ENCODE results near the gene DNM3.
"Not testable (repeated sequence)": the region's sequence is repeated elsewhere in the genome, so short reads cannot be mapped to it uniquely, and the experiment has no call there.

Gene DNM3

DNA sequence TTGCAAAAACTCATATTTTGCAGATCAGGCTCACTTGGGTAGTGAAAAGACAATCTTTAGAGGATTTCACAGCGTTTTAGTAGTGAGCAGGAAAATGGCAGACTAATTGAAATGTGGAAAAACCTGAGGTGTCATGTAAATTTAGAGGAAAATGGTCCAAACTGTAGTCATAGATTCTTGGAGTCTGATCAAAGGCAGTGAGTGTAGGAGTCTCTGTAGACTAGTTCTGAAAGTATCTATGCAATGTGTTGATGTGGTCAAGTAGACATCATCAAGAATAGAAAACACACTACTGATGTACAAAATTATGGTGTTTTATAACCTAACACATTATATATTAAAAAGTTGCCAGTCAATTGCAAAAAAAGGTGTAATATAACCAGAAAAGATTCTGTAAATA lies 436.0 kb downstream of the DNM3 start:
- no peak overlapping the region for H3K27ac Mint-ChIP-seq
- no peak for ATAC-seq
- no peak overlapping the region for H3K4me3 Mint-ChIP-seq
- peaks cover 19% of the 10 kb centered on the region for H3K4me1 Mint-ChIP-seq
- H3K9me3 Mint-ChIP-seq = no peaks in the 10 kb centered on the region
- no peaks in the 10 kb centered on the region for H3K27me3 Mint-ChIP-seq
- no peak for DNase-seq

GRCh38 chr1:172277989-172278388 lies 436.7 kb downstream of the DNM3 start:
- Mint-ChIP-seq H3K27me3 (no peaks in the 10 kb centered on the region), H3K4me1 (peaks cover 19% of the 10 kb centered on the region), H3K27ac (no peak overlapping the region), H3K9me3 (no peaks in the 10 kb centered on the region), H3K4me3 (no peak overlapping the region)
- DNase-seq (no peak), ATAC-seq (no peak)

GRCh38 chr1:172278478-172278877 lies 437.2 kb downstream of the DNM3 start:
- no peak overlapping the region for H3K27ac Mint-ChIP-seq
- ATAC-seq (no peak), DNase-seq (no peak)
- H3K4me1 Mint-ChIP-seq = peaks cover 14% of the 10 kb centered on the region
- no peak overlapping the region for H3K4me3 Mint-ChIP-seq
- H3K27me3 Mint-ChIP-seq = no peaks in the 10 kb centered on the region
- no peaks in the 10 kb centered on the region for H3K9me3 Mint-ChIP-seq

DNA sequence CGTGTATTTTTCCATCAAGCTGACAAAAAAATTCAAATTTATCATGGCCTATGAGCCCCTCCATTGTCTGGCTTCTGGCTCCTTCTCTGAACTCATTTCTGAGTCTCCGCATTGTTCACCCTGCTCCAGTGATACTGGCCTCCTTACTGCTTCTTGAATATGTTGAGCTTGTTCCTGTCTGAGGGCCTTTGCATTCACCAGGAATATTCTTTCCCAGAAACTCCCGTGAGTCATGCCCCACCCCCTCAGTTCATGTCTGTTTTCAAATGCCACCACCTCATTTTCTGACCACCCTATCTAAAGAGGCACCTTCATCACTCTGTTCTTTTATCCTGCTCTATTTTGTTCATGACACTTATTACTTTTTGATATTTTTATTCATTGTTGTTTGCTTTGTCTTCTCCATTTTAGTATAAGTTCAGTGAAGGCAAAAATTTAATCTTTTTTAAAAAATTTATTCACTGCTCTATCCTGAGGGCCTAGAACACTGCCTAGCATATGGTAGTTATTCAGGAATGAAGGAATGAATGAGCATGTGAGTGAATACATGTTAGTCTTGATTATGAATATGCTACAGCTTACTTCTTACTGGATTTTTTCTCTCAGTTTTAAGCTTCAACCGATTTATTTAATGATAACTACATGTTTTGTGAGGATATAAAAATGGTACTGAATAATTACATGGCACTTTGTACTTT lies 438.8 kb downstream of the DNM3 start:
- ATAC-seq = no peak
- H3K9me3 Mint-ChIP-seq = no peaks in the 10 kb centered on the region
- H3K27me3 Mint-ChIP-seq = no peaks in the 10 kb centered on the region
- H3K4me3 Mint-ChIP-seq = no peak overlapping the region
- H3K27ac Mint-ChIP-seq = peak overlapping the region in 1 of 2 donors; percentile 79
- H3K4me1 Mint-ChIP-seq = peaks cover 4% of the 10 kb centered on the region
- no peak for DNase-seq

GRCh38 chr1:172283766-172284165 lies 442.5 kb downstream of the DNM3 start:
- Mint-ChIP-seq H3K9me3 (no peaks in the 10 kb centered on the region), H3K27me3 (no peaks in the 10 kb centered on the region), H3K4me1 (peaks cover 4% of the 10 kb centered on the region), H3K27ac (no peak overlapping the region), H3K4me3 (no peak overlapping the region)
- DNase-seq (no peak), ATAC-seq (no peak)

GRCh38 chr1:172286629-172287076 lies 445.4 kb downstream of the DNM3 start:
- DNase-seq = no peak
- no peaks in the 10 kb centered on the region for H3K27me3 Mint-ChIP-seq
- H3K27ac Mint-ChIP-seq = no peak overlapping the region
- H3K4me1 Mint-ChIP-seq = no peaks in the 10 kb centered on the region
- no peak overlapping the region for H3K4me3 Mint-ChIP-seq
- no peak for ATAC-seq
- no peaks in the 10 kb centered on the region for H3K9me3 Mint-ChIP-seq

- H3K27ac Mint-ChIP-seq = no peak overlapping the region
- ATAC-seq = no peak
Observed at GRCh38 chr1:172287208-172287607, 445.9 kb downstream of the DNM3 start.

DNA sequence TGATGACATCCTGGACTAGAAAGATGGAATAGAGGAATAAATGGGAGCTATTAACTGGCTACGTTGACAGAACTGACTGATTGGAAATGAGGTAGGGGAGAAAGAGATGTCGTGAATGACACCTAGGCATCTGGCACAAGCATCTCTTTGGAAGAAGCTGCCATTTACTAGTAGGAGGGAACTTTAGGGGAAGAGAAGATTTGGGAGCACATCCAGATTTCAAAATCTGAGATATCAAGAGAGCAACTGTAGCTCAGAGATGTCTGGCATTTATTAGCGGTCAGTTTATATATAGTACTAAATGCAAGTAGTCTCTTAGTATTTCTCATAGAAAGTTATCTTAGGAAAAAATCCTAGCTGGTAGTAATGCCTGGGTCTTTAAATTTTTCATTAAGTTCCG lies 447.3 kb downstream of the DNM3 start:
- Mint-ChIP-seq H3K27me3 (no peaks in the 10 kb centered on the region), H3K4me1 (no peaks in the 10 kb centered on the region), H3K27ac (no peak overlapping the region), H3K4me3 (no peak overlapping the region), H3K9me3 (no peaks in the 10 kb centered on the region)
- ATAC-seq (no peak), DNase-seq (no peak)

More at GRCh38 chr1:172287208-172287607, 445.9 kb downstream of the DNM3 start:
- Mint-ChIP-seq H3K9me3 (no peaks in the 10 kb centered on the region), H3K27me3 (no peaks in the 10 kb centered on the region), H3K4me1 (no peaks in the 10 kb centered on the region), H3K4me3 (no peak overlapping the region)
- no peak for DNase-seq

GRCh38 chr1:172289448-172289847 lies 448.1 kb downstream of the DNM3 start:
- DNase-seq (no peak), ATAC-seq (no peak)
- Mint-ChIP-seq H3K4me1 (no peaks in the 10 kb centered on the region), H3K4me3 (no peak overlapping the region), H3K9me3 (no peaks in the 10 kb centered on the region), H3K27ac (no peak overlapping the region), H3K27me3 (no peaks in the 10 kb centered on the region)

GRCh38 chr1:172292840-172293239 lies 451.5 kb downstream of the DNM3 start:
- Mint-ChIP-seq H3K9me3 (no peaks in the 10 kb centered on the region), H3K27ac (no peak overlapping the region), H3K4me3 (no peak overlapping the region), H3K4me1 (no peaks in the 10 kb centered on the region), H3K27me3 (no peaks in the 10 kb centered on the region)
- DNase-seq (no peak), ATAC-seq (no peak)

DNA sequence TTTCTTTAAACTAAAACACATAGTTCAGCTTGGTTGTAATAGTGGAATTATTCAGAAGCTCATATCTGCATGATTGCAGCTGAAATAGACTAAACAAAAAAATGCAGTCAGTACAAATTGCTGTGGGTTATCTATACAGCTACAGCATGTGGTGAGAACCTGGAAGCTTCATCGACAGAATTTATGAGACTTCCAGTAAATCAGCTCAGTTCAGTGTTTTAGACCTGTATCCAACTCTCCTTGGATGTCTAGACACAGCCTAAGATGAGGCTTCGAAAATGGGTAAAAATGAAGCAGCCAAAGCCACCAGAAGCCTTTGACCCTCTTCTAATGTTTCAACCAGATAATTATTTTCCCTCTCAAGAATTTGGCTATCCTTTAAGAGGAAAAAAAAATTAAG lies 452.1 kb downstream of the DNM3 start:
- ATAC-seq (no peak), DNase-seq (no peak)
- no peaks in the 10 kb centered on the region for H3K9me3 Mint-ChIP-seq
- no peaks in the 10 kb centered on the region for H3K27me3 Mint-ChIP-seq
- no peaks in the 10 kb centered on the region for H3K4me1 Mint-ChIP-seq
- H3K4me3 Mint-ChIP-seq = no peak overlapping the region
- no peak overlapping the region for H3K27ac Mint-ChIP-seq

GRCh38 chr1:172298141-172298540 lies 456.8 kb downstream of the DNM3 start:
- H3K27me3 Mint-ChIP-seq = no peaks in the 10 kb centered on the region
- H3K27ac Mint-ChIP-seq = no peak overlapping the region
- H3K4me3 Mint-ChIP-seq = no peak overlapping the region
- DNase-seq (no peak), ATAC-seq (no peak)
- no peaks in the 10 kb centered on the region for H3K4me1 Mint-ChIP-seq
- peaks cover 5 to 9% of the 10 kb centered on the region in 2 donors for H3K9me3 Mint-ChIP-seq

GRCh38 chr1:172298911-172299310 lies 457.6 kb downstream of the DNM3 start:
- Mint-ChIP-seq H3K27ac (no peak overlapping the region), H3K9me3 (peaks cover 12% of the 10 kb centered on the region in 2 donors), H3K4me3 (no peak overlapping the region), H3K4me1 (no peaks in the 10 kb centered on the region), H3K27me3 (no peaks in the 10 kb centered on the region)
- no peak for DNase-seq
- no peak for ATAC-seq

- Mint-ChIP-seq H3K4me1 (no peaks in the 10 kb centered on the region), H3K4me3 (no peak overlapping the region), H3K27ac (no peak overlapping the region), H3K27me3 (no peaks in the 10 kb centered on the region), H3K9me3 (peaks cover 12 to 18% of the 10 kb centered on the region in 2 donors)
- DNase-seq (no peak), ATAC-seq (no peak)
Observed at GRCh38 chr1:172299515-172299914, 458.2 kb downstream of the DNM3 start.

DNA sequence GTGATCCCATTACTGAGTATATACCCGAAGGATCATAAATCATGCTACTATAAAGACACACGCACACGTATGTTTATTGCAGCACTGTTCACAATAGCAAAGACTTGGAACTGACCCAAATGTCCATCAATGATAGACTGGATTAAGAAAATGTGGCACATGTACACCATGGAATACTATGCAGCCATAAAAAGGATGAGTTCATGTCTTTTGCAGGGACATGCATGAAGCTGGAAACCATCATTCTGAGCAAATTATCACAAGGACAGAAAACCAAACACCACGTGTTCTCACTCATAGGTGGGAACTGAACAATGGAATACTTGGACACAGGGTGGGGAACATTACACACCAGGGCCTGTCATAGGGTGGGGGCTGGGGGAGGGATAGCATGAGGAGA lies 466.2 kb downstream of the DNM3 start:
- H3K27ac Mint-ChIP-seq, H3K27me3 Mint-ChIP-seq, H3K4me3 Mint-ChIP-seq, ATAC-seq, H3K4me1 Mint-ChIP-seq, DNase-seq: not testable (repeated sequence)
- peaks cover 14 to 34% of the 10 kb centered on the region in 2 donors for H3K9me3 Mint-ChIP-seq

- Mint-ChIP-seq H3K9me3 (peaks cover 11 to 29% of the 10 kb centered on the region in 2 donors), H3K27me3 (no peaks in the 10 kb centered on the region), H3K4me3 (no peak overlapping the region), H3K27ac (no peak overlapping the region), H3K4me1 (no peaks in the 10 kb centered on the region)
- DNase-seq (no peak), ATAC-seq (no peak)
Observed at GRCh38 chr1:172308142-172308541, 466.8 kb downstream of the DNM3 start.

GRCh38 chr1:172308577-172308976 lies 467.3 kb downstream of the DNM3 start:
- H3K9me3 Mint-ChIP-seq = peaks cover 8 to 25% of the 10 kb centered on the region in 2 donors
- H3K4me1 Mint-ChIP-seq = no peaks in the 10 kb centered on the region
- H3K27ac Mint-ChIP-seq = no peak overlapping the region
- H3K4me3 Mint-ChIP-seq = no peak overlapping the region
- no peaks in the 10 kb centered on the region for H3K27me3 Mint-ChIP-seq
- DNase-seq (no peak), ATAC-seq (no peak)

All from stimulated activated naive CD8-positive, alpha-beta T cell treated with anti-CD3 and anti-CD28 coated beads, Interleukin-15, amount 100 ng/mL, for 72 hours (primary cell).